Tongue (tissue), 2 donors: Measurements from ENCODE around the gene SLC16A8. TPM values are rescaled to one million over a fixed set of nuclear protein-coding genes. Genes with fewer than 3 reads are reported as not detected.
"Not testable (repeated sequence)": the region's sequence is repeated elsewhere in the genome, so short reads cannot be mapped to it uniquely, and the experiment has no call there.

Experiments
- DNase-seq: peaks from one replicate; pipeline ENCODE4 v3.0.0-alpha.2; 2015
- total RNA-seq: library from RNA; depleted of rRNA; stranded (reverse); fragments of >200 nt; gene quantifications from one replicate; pipeline ENCODE4 v1.2.3, GENCODE V29; 2014

SLC16A8 gene
- total RNA-seq, 1 donor from 2014 or later, result not detected

- no peak for DNase-seq
Measured at GRCh38 chr22:38043151-38044039, 40.6 kb downstream of the SLC16A8 start.

GRCh38 chr22:38042488-38042790 is 41.5 kb downstream of the SLC16A8 start:
- DNase-seq, result no peak

GRCh38 chr22:38041760-38042487 is 42.1 kb downstream of the SLC16A8 start:
- no peak for DNase-seq

GRCh38 chr22:38040953-38041759 is 42.8 kb downstream of the SLC16A8 start:
- DNase-seq, result no peak

- DNase-seq, result no peak
Measured at GRCh38 chr22:38038890-38039812, 44.8 kb downstream of the SLC16A8 start.

- DNase-seq, result no peak
Measured at GRCh38 chr22:38038426-38038825, 45.6 kb downstream of the SLC16A8 start.

- not testable (repeated sequence) for DNase-seq
Measured at GRCh38 chr22:38037367-38038150, 46.4 kb downstream of the SLC16A8 start.

- no peak for DNase-seq
Measured at GRCh38 chr22:38036392-38037062, 47.5 kb downstream of the SLC16A8 start.

GRCh38 chr22:38035530-38035885 is 48.5 kb downstream of the SLC16A8 start:
- no peak for DNase-seq

- DNase-seq, result no peak
Measured at GRCh38 chr22:38034884-38035529, 49.0 kb downstream of the SLC16A8 start.

GRCh38 chr22:38034278-38034882 is 49.6 kb downstream of the SLC16A8 start:
- DNase-seq, result peak; percentile 66

- DNase-seq, result peak; percentile 61
Measured at GRCh38 chr22:38033522-38034277, 50.3 kb downstream of the SLC16A8 start.

- DNase-seq, result no peak
Measured at GRCh38 chr22:38032681-38033521, 51.1 kb downstream of the SLC16A8 start.

- no peak for DNase-seq
Measured at GRCh38 chr22:38031491-38031890, 52.5 kb downstream of the SLC16A8 start.

GRCh38 chr22:38030311-38031133 is 53.5 kb downstream of the SLC16A8 start:
- DNase-seq, result no peak

- DNase-seq, result no peak
Measured at GRCh38 chr22:38029901-38030300, 54.1 kb downstream of the SLC16A8 start.

- DNase-seq, result no peak
Measured at GRCh38 chr22:38029370-38029769, 54.6 kb downstream of the SLC16A8 start.
